GM23338 (cell line): ENCODE data around the gene SUSD2. TPM values are rescaled to one million over a fixed set of nuclear protein-coding genes. Genes with fewer than 3 reads are reported as not detected.

Source experiments
- ATAC-seq: fragments of 200-7000 bp; cut with Tn5 transposase; 3 replicates; pipeline ENCODE4 v1.9.1; 2020
- DNase-seq: peaks from one replicate; pipeline ENCODE4 v3.0.0-alpha.2; 2015; ENCODE audit warnings: low spot score
- H2AFZ ChIP-seq: fragments of 200-600 bp; sonication (generic); 2 replicates; pipeline ENCODE4 v1.8.0; 2016; ENCODE audit warnings: antibody characterized with exemption, mild to moderate bottlenecking, moderate library complexity
- H3F3A ChIP-seq: fragments of 200-600 bp; sonication (generic); replicated peaks from 2 replicates; pipeline ENCODE4 v1.8.0; 2017; ENCODE audit warnings: antibody characterized with exemption, mixed run types, low read depth
- H3K27ac ChIP-seq: fragments of 200-600 bp; sonication (generic); 2 replicates; pipeline ENCODE4 v1.6.1; 2016; ENCODE audit warnings: low read depth
- H3K27me3 ChIP-seq: fragments of 200-600 bp; sonication (generic); 2 replicates; pipeline ENCODE4 v1.8.0; 2016; ENCODE audit warnings: mild to moderate bottlenecking, mixed run types, moderate library complexity; ENCODE audit not compliant: insufficient read depth
- H3K36me3 ChIP-seq: fragments of 200-600 bp; sonication (generic); 2 replicates; pipeline ENCODE4 v1.8.0; 2016; ENCODE audit warnings: mild to moderate bottlenecking; ENCODE audit not compliant: insufficient read depth
- H3K4me1 ChIP-seq: fragments of 200-600 bp; sonication (generic); 2 replicates; pipeline ENCODE4 v1.8.0; 2016; ENCODE audit warnings: mild to moderate bottlenecking, moderate library complexity; ENCODE audit not compliant: insufficient read depth
- H3K4me2 ChIP-seq: fragments of 200-600 bp; sonication (generic); 2 replicates; pipeline ENCODE4 v1.7.1; 2017; ENCODE audit warnings: mixed run types
- H3K4me3 ChIP-seq: fragments of 200-600 bp; sonication (generic); 2 replicates; pipeline ENCODE4 v1.6.1; 2016; ENCODE audit warnings: mixed run types
- H3K79me2 ChIP-seq: fragments of 200-600 bp; sonication (generic); replicated peaks from 2 replicates; pipeline ENCODE4 v1.8.0; 2017; ENCODE audit warnings: mild to moderate bottlenecking; ENCODE audit not compliant: insufficient read depth
- H3K9me2 ChIP-seq: fragments of 200-600 bp; sonication (generic); 2 replicates; pipeline ENCODE4 v1.8.0; 2017; ENCODE audit not compliant: insufficient read depth
- H4K20me1 ChIP-seq: fragments of 200-600 bp; sonication (generic); replicated peaks from 2 replicates; pipeline ENCODE4 v1.8.0; 2017; ENCODE audit warnings: mild to moderate bottlenecking; ENCODE audit not compliant: insufficient read depth
- H3K27ac Mint-ChIP-seq: 2 replicates; pipeline ENCODE4 v1.8.0; 2020; ENCODE audit warnings: inconsistent platforms, mild to moderate bottlenecking, moderate library complexity, mixed read lengths
- H3K27me3 Mint-ChIP-seq: 3 replicates; pipeline ENCODE4 v1.8.0; 2022; ENCODE audit warnings: low read depth, mild to moderate bottlenecking, moderate library complexity, mixed read lengths, inconsistent platforms; ENCODE audit not compliant: insufficient read depth, poor library complexity
- H3K36me3 Mint-ChIP-seq: 3 replicates; pipeline ENCODE4 v1.8.0; 2021; ENCODE audit warnings: low read depth, mild to moderate bottlenecking, inconsistent platforms, moderate library complexity, mixed read lengths
- H3K4me1 Mint-ChIP-seq: 3 replicates; pipeline ENCODE4 v1.8.0; 2020; ENCODE audit warnings: mild to moderate bottlenecking, inconsistent platforms, mixed read lengths
- H3K4me3 Mint-ChIP-seq: 3 replicates; pipeline ENCODE4 v1.8.0; 2021; ENCODE audit warnings: moderate library complexity, mild to moderate bottlenecking, inconsistent platforms, mixed read lengths
- H3K9me3 Mint-ChIP-seq: 3 replicates; pipeline ENCODE4 v1.8.0; 2020; ENCODE audit warnings: moderate library complexity, mild to moderate bottlenecking, inconsistent platforms, mixed read lengths
- CREB1 ChIP-seq: fragments of 250-450 bp; sonication (Bioruptor Pico); IDR thresholded peaks from 2 replicates; pipeline ENCODE4 v1.5.0; 2020; ENCODE audit warnings: low read depth, mild to moderate bottlenecking, moderate library complexity
- CTCF ChIP-seq, 2 experiments: fragments of 200-600 bp in 1 of 2; sonication (generic) in 1 of 2; conservative IDR thresholded peaks; 2 replicates each; pipeline versions ENCODE4 v1.5.1 to v1.6.1; 2016 to 2017; ENCODE audit warnings: antibody characterized with exemption in 2 of 2, low read depth in 2 of 2, mild to moderate bottlenecking in 2 of 2, moderate library complexity in 1 of 2
- ETS1 ChIP-seq: IDR thresholded peaks from 2 replicates; pipeline ENCODE4 v1.6.1; 2016; ENCODE audit warnings: antibody characterized with exemption
- EZH2 ChIP-seq: fragments of 200-600 bp; sonication (generic); IDR thresholded peaks from one replicate; pipeline ENCODE4 v1.8.0; 2017; ENCODE audit warnings: antibody characterized with exemption, mild to moderate bottlenecking, low read depth; ENCODE audit not compliant: unreplicated experiment
- EZH2phosphoT487 ChIP-seq: fragments of 200-600 bp; sonication (generic); IDR thresholded peaks from one replicate; pipeline ENCODE4 v1.8.1; 2018; ENCODE audit warnings: antibody characterized with exemption; ENCODE audit not compliant: unreplicated experiment
- JUNB ChIP-seq: IDR thresholded peaks from one replicate; pipeline ENCODE4 v1.6.1; 2016; ENCODE audit warnings: antibody characterized with exemption; ENCODE audit not compliant: unreplicated experiment
- NANOG ChIP-seq: IDR thresholded peaks from 2 replicates; pipeline ENCODE4 v1.6.1; 2016; ENCODE audit warnings: antibody characterized with exemption, borderline replicate concordance
- POLR2AphosphoS5 ChIP-seq: IDR thresholded peaks from 2 replicates; pipeline ENCODE4 v1.6.1; 2016; ENCODE audit warnings: antibody characterized with exemption, low read depth
- REST ChIP-seq: IDR thresholded peaks from one replicate; pipeline ENCODE4 v1.6.1; 2018; ENCODE audit warnings: antibody characterized with exemption; ENCODE audit not compliant: unreplicated experiment
- STAT1 ChIP-seq: IDR thresholded peaks from one replicate; pipeline ENCODE4 v1.6.1; 2016; ENCODE audit warnings: antibody characterized with exemption; ENCODE audit not compliant: unreplicated experiment
- ZNF114 ChIP-seq: fragments of 250-450 bp; sonication (Bioruptor Pico); IDR thresholded peaks from 2 replicates; pipeline ENCODE4 v1.5.0; 2020; ENCODE audit warnings: mild to moderate bottlenecking, moderate library complexity
- ZNF331 ChIP-seq: fragments of 250-450 bp; sonication (Bioruptor Pico); IDR thresholded peaks from 2 replicates; pipeline ENCODE4 v1.5.0; 2020; ENCODE audit warnings: low read depth, mild to moderate bottlenecking, moderate library complexity
- ZNF462 ChIP-seq: fragments of 250-450 bp; sonication (Bioruptor Pico); IDR thresholded peaks from 2 replicates; pipeline ENCODE4 v1.5.0; 2020; ENCODE audit warnings: mild to moderate bottlenecking, moderate library complexity
- polyA plus RNA-seq: library from polyadenylated mRNA; unstranded; fragments of >200 nt; fragmentation: Nextera tagmentation; extraction: Ambion mirVana; gene quantifications from 2 replicates; pipeline ENCODE4 v1.2.1, GENCODE V29; 2016
- total RNA-seq: library from RNA; depleted of rRNA; stranded (reverse); fragments of >200 nt; shearing (Covaris generic); gene quantifications from 2 replicates; pipeline ENCODE4 v1.2.3, GENCODE V29; 2014

SUSD2 gene
- total and polyA plus RNA-seq, 2 experiments from 2014 or later, result 0.74 to 2.1 TPM

GRCh38 chr22:24232124-24232523, 50.8 kb downstream of the SUSD2 start:
- H3K36me3 ChIP-seq, result no peaks in the 10 kb centered on the region
- no peak overlapping the region for H3K27ac Mint-ChIP-seq
- no peak overlapping the region for H2AFZ ChIP-seq
- H3K79me2 ChIP-seq, result no peaks in the 10 kb centered on the region
- H3K9me2 ChIP-seq, result no peaks in the 10 kb centered on the region
- no peaks in the 10 kb centered on the region for H3F3A ChIP-seq
- H3K27me3 Mint-ChIP-seq, result peaks cover 14% of the 10 kb centered on the region
- H3K27me3 ChIP-seq, result no peaks in the 10 kb centered on the region
- no peak overlapping the region for H3K27ac ChIP-seq
- no peaks in the 10 kb centered on the region for H4K20me1 ChIP-seq
- TF ChIP-seq POLR2AphosphoS5 (no peak), EZH2phosphoT487 (no peak), CREB1 (CRISPR knock-in tag) (no peak), JUNB (no peak), EZH2 (no peak), NANOG (no peak), STAT1 (no peak), ZNF462 (CRISPR knock-in tag) (no peak), CTCF (conservative IDR thresholded peaks at IDR 0.05; ENCODE audit: low read depth in 2 of 2) (no peak), ZNF331 (no peak), ETS1 (no peak), REST (no peak), ZNF114 (CRISPR knock-in tag) (no peak)
- peaks cover 3% of the 10 kb centered on the region; the same call in 2 of the 3 replicates for H3K4me1 Mint-ChIP-seq
- H3K4me3 Mint-ChIP-seq, result no peak overlapping the region
- no peak for ATAC-seq
- H3K36me3 Mint-ChIP-seq, result peaks cover 3% of the 10 kb centered on the region; the same call in 1 of the 3 replicates
- H3K4me1 ChIP-seq, result peaks cover 6% of the 10 kb centered on the region; the same call in 1 of the 2 replicates
- H3K9me3 Mint-ChIP-seq, result peaks cover 4% of the 10 kb centered on the region; the same call in 2 of the 3 replicates
- no peak overlapping the region for H3K4me2 ChIP-seq
- no peak overlapping the region for H3K4me3 ChIP-seq
- no peak for DNase-seq
